SU-DHL-6 (cell line): ENCODE results near the gene ZFYVE26.

Experiments used
- CTCF ChIP-seq: fragments of 200-600 bp; sonication (generic); IDR thresholded peaks from one replicate; pipeline ENCODE4 v1.5.1; 2017; ENCODE audit warnings: antibody characterized with exemption, mild to moderate bottlenecking, low read length, moderate library complexity; ENCODE audit not compliant: insufficient read depth, poor library complexity, severe bottlenecking
- EZH2phosphoT487 ChIP-seq: fragments of 200-600 bp; sonication (generic), shearing (Covaris generic); conservative IDR thresholded peaks from 2 replicates; pipeline ENCODE4 v1.6.1; 2018; ENCODE audit warnings: mild to moderate bottlenecking, antibody characterized with exemption, low read length, moderate library complexity, mixed read lengths

GRCh38 chr14:67831113-67831512 lies 14.7 kb upstream of the ZFYVE26 start:
- TF ChIP-seq EZH2phosphoT487: no peak
- TF ChIP-seq CTCF: no peak
